IgD-negative memory B cell (primary cell): ENCODE data around the gene TTC24. TPM values are rescaled to one million over a fixed set of nuclear protein-coding genes. Genes with fewer than 3 reads are reported as not detected.

Experiments used
- H3K27ac Mint-ChIP-seq, 3 donors: one replicate each; pipeline ENCODE4 v1.8.0; 2020 to 2022; ENCODE audit warnings: mild to moderate bottlenecking in 3 of 3, mixed read lengths in 3 of 3, moderate library complexity in 1 of 3
- H3K27me3 Mint-ChIP-seq: one replicate; pipeline ENCODE4 v1.8.0; 2021; ENCODE audit warnings: mixed read lengths
- H3K36me3 Mint-ChIP-seq: one replicate; pipeline ENCODE4 v1.8.0; 2020; ENCODE audit warnings: mild to moderate bottlenecking, mixed read lengths
- H3K4me1 Mint-ChIP-seq, 3 donors: one replicate each; pipeline ENCODE4 v1.8.0; 2020 to 2022; ENCODE audit warnings: mixed read lengths in 3 of 3, mild to moderate bottlenecking in 1 of 3
- H3K4me3 Mint-ChIP-seq, 4 donors: one replicate each; pipeline ENCODE4 v1.8.0; 2020 to 2022; ENCODE audit warnings: mild to moderate bottlenecking in 4 of 4, mixed read lengths in 4 of 4, moderate library complexity in 3 of 4
- H3K9me3 Mint-ChIP-seq, 3 donors: one replicate each; pipeline ENCODE4 v1.8.0; 2020 to 2021; ENCODE audit warnings: mixed read lengths in 3 of 3, mild to moderate bottlenecking in 1 of 3
- polyA plus RNA-seq: library from polyadenylated mRNA; unstranded; fragments of 300-500 nt; fragmentation: Illumina TruSeq; gene quantifications from one replicate; pipeline ENCODE4 v1.2.3, GENCODE V29; 2021

Gene TTC24
- polyA plus RNA-seq, result 0.38 TPM

DNA sequence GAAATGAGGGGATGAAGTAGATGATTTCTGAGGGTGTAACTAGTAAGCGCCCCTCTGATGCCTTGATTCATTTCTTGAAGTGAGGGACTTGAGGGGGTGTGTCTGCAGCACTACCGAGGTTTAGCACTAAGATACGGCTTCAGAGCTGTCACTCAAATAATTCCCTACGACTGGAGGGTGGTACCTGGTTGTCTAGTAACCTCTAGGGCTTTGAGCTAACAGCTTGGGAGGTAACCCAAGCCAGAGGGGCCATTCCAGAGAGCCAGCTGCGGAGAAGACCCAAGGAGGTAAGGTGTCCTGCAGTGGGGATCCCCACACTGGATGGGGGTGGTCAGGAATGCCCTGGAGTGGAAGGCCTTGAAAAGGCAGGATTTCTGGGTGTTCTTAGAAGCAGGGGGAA, at the start of gene TTC24:
Gene TTC24, plus strand, starts transcription at position 252 of the 400 bp plus-strand sequence. CDS start 1,642 bp downstream, outside the sequence.
- Mint-ChIP-seq H3K9me3 (no peaks in the 10 kb centered on the region), H3K4me3 (peak within 1 kb of the TSS in 1 of 4 donors; percentile 68), H3K36me3 (no peaks in the 10 kb centered on the region), H3K4me1 (peaks cover 8 to 18% (median 13%) of the 10 kb centered on the region in 3 donors), H3K27me3 (peaks cover 1% of the 10 kb centered on the region), H3K27ac (no peak within 1 kb of the TSS)

DNA sequence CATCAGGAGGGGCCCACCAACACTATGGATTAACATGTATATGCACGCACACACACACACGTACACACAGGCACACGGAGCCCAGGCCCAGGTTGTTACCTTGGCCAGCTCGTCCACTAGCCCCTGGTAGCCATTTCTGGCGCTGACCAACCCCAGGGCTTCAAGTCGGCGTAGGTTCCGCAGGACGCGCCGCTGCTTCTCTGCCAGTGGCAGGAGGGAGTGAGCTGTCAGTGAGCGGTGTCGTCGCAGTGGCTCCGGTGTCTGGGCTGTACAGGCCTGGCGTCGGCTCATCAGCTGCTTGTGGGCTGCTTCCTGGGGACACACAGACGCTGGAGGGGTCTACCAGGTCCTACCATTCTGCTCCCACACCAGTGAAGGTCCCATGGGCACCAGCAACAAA, 49.5 kb upstream of the TTC24 start:
- H3K4me1 Mint-ChIP-seq, result peaks cover 5 to 6% (median 5%) of the 10 kb centered on the region in 3 donors
- no peaks in the 10 kb centered on the region for H3K9me3 Mint-ChIP-seq
- no peak overlapping the region for H3K4me3 Mint-ChIP-seq
- H3K36me3 Mint-ChIP-seq, result no peaks in the 10 kb centered on the region
- no peaks in the 10 kb centered on the region for H3K27me3 Mint-ChIP-seq
- H3K27ac Mint-ChIP-seq, result no peak overlapping the region

DNA sequence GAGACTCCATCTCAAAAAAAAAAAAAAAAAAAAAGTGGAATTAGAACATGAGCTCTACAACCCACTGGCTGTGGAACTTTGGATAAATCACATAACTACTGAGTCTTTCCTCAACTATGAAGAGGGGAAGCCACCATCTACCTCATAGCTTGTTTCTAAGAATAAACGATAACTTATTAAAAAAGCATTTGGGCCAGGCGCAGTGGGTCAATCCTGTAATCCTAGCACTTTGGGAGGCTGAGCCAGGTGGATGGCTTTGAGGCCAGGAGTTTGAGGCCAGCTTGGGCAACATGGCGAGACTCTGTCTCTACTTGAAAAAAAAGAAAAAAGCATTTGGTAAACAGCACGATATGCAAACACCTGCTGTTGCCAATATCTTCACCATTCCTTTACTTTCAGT, 47.1 kb upstream of the TTC24 start:
- Mint-ChIP-seq H3K36me3 (no peaks in the 10 kb centered on the region), H3K4me1 (peaks cover 0 to 4% (median 0%) of the 10 kb centered on the region in 3 donors), H3K9me3 (no peaks in the 10 kb centered on the region), H3K27me3 (no peaks in the 10 kb centered on the region), H3K4me3 (no peak overlapping the region), H3K27ac (no peak overlapping the region)

DNA sequence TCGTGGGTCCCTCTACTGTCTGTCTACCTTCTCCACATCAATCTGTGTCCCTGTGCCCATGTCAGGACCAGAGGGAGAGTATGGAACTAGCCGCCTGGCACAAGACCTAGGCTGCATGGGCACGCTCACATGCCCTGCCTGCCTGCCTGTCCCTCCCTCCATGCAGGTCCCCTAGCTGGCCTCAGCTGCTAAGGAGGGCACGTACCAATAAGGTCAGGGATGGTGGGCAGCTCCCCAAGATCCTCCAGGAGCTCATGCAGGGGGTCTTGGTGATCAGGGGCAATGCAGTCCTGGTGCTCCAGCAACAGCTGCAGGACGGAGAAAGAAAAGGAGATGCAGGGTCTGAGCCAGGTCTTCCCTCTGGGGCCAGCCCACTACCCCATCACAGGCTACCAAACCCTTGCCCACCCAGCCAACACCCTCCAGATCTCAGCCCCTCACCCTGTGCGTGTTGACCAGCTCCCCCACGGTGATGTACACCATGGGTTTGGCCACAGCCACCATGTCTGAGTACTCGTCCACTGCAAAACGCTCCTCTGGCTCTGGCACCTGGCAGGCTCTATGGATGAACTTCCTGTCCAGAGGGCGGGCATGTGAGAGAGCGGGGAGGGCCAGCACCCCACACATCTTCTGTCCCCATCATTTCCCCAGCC, 45.8 kb upstream of the TTC24 start:
- Mint-ChIP-seq H3K9me3 (no peaks in the 10 kb centered on the region), H3K36me3 (no peaks in the 10 kb centered on the region), H3K27me3 (no peaks in the 10 kb centered on the region), H3K27ac (no peak overlapping the region), H3K4me1 (peaks cover 0 to 2% (median 0%) of the 10 kb centered on the region in 3 donors), H3K4me3 (no peak overlapping the region)

DNA sequence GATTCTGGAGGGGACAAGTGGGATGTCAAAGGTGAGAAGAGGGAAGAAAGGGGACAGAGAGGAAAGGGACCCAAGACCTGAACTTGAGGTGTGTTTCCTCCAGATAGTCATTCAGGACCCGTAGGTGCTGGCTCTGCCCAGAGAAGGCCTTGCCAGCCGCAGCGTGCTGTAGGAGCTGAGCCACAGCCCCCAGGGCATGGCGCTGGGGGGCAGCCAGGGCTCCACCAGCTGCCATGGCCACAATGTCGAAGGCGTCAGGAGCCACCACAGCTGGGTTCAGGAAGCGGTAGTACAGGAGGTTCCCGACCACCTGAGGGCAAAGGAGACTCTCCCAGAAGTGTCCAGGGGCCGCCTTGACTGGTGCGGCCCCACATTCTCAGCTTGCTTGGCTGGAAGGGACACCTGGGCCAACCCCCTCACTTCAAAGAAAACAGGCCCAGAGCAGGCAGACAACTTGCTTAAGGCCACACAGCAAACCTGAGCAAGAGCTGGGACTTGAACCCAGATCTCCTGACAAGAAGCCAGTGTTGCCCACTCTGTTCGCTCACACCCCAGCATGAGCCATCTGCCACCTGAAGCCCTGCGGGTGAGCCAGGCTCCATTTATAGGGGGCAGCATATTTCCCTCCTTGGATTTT, 45.0 kb upstream of the TTC24 start:
- Mint-ChIP-seq H3K9me3 (no peaks in the 10 kb centered on the region), H3K27ac (no peak overlapping the region), H3K27me3 (no peaks in the 10 kb centered on the region), H3K4me3 (no peak overlapping the region), H3K4me1 (peaks cover 0 to 2% (median 0%) of the 10 kb centered on the region in 3 donors), H3K36me3 (no peaks in the 10 kb centered on the region)

DNA sequence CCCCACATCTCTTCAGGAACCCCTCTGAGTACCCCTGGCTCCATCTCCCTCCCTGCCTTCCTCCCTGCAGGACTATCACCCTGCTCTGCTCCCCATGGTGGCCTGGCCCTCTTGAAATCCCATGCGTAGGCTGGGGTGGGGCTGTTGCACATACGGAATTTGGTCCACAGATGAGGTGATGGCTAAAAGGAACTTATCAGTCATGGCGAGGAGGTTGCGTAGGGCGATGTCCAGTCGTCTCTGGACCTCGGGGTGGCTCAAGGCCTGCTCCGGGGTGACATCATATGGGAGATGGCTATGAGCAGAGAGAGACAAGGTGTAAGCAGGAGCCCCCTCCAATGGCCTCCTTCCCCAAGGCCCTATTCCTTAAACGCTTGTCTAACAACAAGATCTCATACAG, 42.5 kb upstream of the TTC24 start:
- Mint-ChIP-seq H3K36me3 (no peaks in the 10 kb centered on the region), H3K4me1 (peaks cover 0 to 2% (median 0%) of the 10 kb centered on the region in 3 donors), H3K9me3 (no peaks in the 10 kb centered on the region), H3K4me3 (no peak overlapping the region), H3K27me3 (no peaks in the 10 kb centered on the region), H3K27ac (peak overlapping the region in 1 of 3 donors; percentile 39)

DNA sequence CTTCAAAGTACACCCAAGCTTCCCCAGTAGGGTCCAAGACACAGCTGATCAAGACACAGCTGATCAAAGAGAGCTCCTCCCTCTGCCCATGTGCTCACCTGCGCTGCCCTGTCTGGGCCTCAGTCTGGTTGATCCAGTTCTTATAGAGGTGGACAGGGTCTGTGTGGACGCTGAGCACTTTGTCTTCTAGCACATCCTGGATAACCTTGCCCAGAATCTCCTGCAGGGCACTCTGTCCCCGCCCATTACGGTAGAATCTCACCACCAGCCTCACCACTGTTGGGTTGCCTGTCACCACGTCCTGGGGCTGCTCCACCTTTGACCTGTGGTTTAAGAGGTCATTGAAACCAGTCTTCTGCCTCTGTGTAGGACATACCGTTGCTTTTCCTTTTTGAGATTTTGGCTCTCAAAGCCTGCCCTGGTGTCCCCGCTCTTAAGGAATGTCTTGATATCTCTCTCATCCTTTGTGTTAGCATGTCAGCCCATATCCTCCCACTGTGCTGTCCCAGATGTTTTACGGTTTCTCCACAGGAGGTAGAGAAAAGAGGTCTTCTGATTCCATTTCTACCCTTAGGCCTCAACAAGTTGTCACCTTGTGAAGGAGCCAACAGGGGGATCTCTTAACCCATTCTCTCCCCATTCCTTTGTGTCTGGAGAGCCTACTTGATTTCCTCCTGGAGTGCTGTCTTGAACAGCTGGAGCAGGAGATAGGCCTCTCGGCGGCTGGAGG, 40.6 kb upstream of the TTC24 start:
- Mint-ChIP-seq H3K4me3 (no peak overlapping the region), H3K4me1 (peaks cover 0 to 2% (median 0%) of the 10 kb centered on the region in 3 donors)

DNA sequence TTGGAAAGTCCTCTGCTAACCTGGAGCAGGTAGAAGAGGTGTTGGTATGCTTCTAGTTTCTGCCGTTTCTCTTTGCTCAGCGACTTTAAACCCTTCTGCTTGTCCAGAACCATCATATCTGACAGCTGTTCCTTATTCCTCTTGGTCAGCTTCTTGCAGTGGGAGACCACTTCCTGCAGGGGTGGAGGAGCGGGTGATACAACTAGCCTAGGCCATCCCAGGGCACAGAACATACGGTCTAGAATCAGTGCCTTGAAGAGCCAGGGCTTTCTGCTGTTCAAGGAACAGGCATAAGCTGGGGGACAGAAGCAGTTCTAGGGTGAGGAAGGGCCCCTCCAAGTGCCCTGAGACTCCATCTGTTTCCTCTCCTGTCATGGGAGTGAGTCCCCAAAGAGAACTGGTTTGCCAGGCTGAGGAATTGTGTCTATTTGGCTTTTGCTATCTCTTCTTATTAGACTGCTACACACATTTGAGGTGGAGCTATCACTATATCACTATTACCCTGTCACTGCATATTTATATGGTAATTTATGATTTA, 39.6 kb upstream of the TTC24 start:
- Mint-ChIP-seq H3K36me3 (no peaks in the 10 kb centered on the region), H3K27me3 (no peaks in the 10 kb centered on the region), H3K9me3 (no peaks in the 10 kb centered on the region), H3K4me3 (no peak overlapping the region), H3K4me1 (peaks cover 0 to 3% (median 0%) of the 10 kb centered on the region in 3 donors), H3K27ac (no peak overlapping the region)

More for the DNA sequence above, 40.6 kb upstream of the TTC24 start:
- H3K36me3 Mint-ChIP-seq, result no peaks in the 10 kb centered on the region
- no peaks in the 10 kb centered on the region for H3K27me3 Mint-ChIP-seq
- H3K27ac Mint-ChIP-seq, result no peak overlapping the region
- no peaks in the 10 kb centered on the region for H3K9me3 Mint-ChIP-seq

DNA sequence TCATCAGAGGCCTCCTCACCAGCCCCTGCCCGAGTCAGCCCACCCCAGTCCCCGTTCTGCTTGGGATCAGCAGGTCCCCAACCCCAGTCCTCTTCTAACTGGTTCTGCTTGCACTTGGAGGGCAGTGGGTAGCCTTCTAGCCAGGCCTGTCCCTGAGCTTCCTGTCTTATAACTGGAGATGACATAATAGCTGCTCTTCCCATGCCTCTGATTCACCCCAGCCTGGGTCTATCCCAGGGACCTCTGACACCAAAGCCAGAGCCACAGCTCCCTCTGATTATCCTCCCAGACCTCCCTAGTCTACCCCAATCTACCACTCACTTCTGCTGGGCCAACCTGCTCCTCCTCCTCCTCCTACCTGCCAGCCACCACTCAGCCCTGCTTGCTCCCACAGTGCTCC, 38.6 kb upstream of the TTC24 start:
- H3K27ac Mint-ChIP-seq, result peak overlapping the region in 2 of 3 donors; percentile 67 to 84
- no peak overlapping the region for H3K4me3 Mint-ChIP-seq
- no peaks in the 10 kb centered on the region for H3K36me3 Mint-ChIP-seq
- peaks cover 0 to 1% (median 0%) of the 10 kb centered on the region in 3 donors for H3K4me1 Mint-ChIP-seq
- no peaks in the 10 kb centered on the region for H3K9me3 Mint-ChIP-seq
- H3K27me3 Mint-ChIP-seq, result no peaks in the 10 kb centered on the region

DNA sequence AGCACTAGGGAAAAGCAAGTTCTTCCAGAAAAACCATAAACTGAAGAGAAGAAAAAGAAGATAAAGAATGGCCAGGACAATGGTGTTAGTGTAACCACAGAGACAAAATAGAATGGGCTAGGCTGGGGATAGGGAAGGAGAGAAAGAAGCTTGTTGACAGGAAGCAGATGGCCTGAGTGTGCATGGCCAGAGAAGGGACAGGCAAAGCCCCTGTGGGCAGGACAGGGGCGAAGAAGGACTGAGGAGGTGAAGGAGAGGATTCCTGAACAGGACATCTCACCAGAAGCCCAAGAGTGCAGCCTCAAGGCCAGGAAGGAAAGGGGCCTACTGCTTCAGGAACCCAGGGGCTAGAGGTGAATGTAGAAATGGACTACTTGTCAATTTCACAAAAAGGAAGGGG, 36.5 kb upstream of the TTC24 start:
- Mint-ChIP-seq H3K27ac (no peak overlapping the region), H3K4me1 (peaks cover 0 to 1% (median 0%) of the 10 kb centered on the region in 3 donors), H3K36me3 (no peaks in the 10 kb centered on the region), H3K27me3 (no peaks in the 10 kb centered on the region), H3K4me3 (no peak overlapping the region), H3K9me3 (no peaks in the 10 kb centered on the region)

DNA sequence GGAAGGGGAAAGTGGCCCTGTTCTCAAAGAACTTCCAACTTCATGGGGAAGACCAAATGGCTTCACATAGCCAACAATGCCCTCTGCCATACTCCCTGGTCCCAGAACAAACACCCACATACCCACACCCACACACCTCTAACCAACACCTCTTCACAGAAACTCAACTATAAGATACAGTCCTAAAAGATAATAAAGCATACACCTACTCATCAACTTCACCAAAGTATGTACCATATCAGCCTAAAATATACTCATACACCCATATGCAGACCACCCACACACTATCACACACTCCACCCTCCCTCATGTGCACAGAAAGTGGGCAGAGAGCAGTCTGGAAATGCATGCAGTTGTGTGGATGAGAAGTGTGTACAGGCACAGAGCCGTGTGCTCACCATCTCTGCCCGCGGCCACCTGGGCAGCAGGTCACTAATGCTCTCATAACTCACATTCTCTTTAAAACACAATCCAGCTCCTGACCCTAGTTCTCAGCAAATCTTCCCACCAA, 34.9 kb upstream of the TTC24 start:
- Mint-ChIP-seq H3K27ac (no peak overlapping the region), H3K27me3 (no peaks in the 10 kb centered on the region), H3K36me3 (no peaks in the 10 kb centered on the region), H3K4me1 (peaks cover 0 to 1% (median 0%) of the 10 kb centered on the region in 3 donors), H3K9me3 (no peaks in the 10 kb centered on the region), H3K4me3 (no peak overlapping the region)

DNA sequence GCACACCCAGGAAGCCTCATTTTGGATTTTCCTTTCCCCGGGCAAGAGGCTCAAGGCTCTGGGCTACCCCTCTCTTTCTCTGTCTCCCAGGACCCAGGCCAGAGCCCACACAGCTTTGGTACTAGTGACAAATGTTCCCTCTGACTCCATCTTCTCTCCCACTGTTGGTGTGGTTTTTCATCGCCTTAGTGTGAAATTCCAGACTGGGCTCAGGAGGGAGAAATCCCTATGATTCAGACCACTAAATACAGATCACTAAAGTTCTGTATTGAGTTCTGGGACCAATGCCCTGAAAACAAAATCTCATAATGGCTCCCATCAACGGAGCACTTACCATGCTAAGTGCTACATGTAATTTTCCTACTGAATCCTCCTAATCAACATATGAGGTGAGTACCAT, 33.3 kb upstream of the TTC24 start:
- Mint-ChIP-seq H3K4me1 (peaks cover 0 to 4% (median 1%) of the 10 kb centered on the region in 3 donors), H3K27me3 (no peaks in the 10 kb centered on the region), H3K9me3 (no peaks in the 10 kb centered on the region), H3K27ac (no peak overlapping the region), H3K36me3 (no peaks in the 10 kb centered on the region), H3K4me3 (no peak overlapping the region)

DNA sequence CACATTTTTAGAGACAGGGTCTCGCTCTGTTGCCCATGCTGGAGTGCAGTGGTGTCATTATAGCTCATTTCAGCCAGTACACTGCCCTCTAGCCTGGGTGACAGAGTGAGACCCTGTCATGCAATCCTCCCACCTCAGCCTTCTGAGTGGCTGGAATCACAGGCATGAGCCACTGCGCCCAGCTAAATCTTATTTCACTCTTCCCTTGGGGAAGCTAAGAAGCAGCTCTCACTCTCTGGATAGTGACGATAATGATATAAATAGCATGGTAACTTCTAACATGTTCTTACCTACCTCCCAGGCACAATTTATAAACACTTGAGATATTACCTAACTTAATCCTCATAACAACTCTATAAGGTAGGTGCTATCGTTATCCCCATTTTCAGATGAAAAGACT, 32.1 kb upstream of the TTC24 start:
- Mint-ChIP-seq H3K27ac (no peak overlapping the region), H3K4me3 (no peak overlapping the region)

DNA sequence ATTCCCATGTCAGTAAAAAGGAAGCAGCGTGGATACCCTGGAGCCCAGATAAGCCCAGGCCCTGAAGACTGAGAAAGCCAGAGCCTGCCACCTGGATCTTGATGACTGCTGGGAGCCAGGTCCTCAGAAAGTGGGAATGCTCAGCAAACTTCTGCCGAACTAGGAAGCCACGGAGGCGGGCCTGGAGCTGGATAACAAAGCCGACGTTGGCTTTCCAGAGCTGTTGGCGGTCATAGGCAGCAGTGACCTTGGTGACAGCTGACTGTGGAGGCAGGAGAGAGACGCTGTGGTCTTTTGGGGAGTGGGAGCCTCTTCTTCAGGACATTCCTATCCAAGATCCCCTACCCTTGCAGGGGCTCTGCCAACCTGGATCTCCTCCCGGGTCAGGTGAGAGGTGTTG, 31.5 kb upstream of the TTC24 start:
- H3K9me3 Mint-ChIP-seq, result no peaks in the 10 kb centered on the region
- H3K4me1 Mint-ChIP-seq, result peaks cover 8 to 16% (median 13%) of the 10 kb centered on the region in 3 donors
- H3K27ac Mint-ChIP-seq, result no peak overlapping the region
- no peaks in the 10 kb centered on the region for H3K36me3 Mint-ChIP-seq
- no peaks in the 10 kb centered on the region for H3K27me3 Mint-ChIP-seq
- H3K4me3 Mint-ChIP-seq, result no peak overlapping the region

More for the DNA sequence above, 32.1 kb upstream of the TTC24 start:
- H3K9me3 Mint-ChIP-seq, result no peaks in the 10 kb centered on the region
- H3K27me3 Mint-ChIP-seq, result no peaks in the 10 kb centered on the region
- no peaks in the 10 kb centered on the region for H3K36me3 Mint-ChIP-seq
- H3K4me1 Mint-ChIP-seq, result peaks cover 5 to 12% (median 10%) of the 10 kb centered on the region in 3 donors

DNA sequence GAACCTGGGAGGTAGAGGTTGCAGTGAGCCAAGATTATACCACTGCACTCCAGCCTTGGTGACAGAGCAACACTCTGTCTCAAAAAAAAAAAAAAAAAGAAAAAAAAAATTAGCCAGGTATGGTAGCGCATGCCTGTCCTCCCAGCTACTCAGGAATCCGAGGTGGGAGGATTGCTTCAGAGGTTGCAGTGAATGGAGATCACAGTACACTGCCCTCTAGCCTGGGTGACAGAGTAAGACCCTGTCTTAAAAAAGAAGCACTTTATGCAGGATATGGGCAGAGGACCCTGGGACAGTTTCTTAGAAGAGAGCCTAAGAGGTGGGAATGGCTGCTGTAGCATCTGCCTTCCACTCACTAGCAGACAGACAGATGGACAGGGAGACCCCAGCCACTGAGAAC, 30.1 kb upstream of the TTC24 start:
- no peak overlapping the region for H3K27ac Mint-ChIP-seq
- H3K4me3 Mint-ChIP-seq, result no peak overlapping the region
- no peaks in the 10 kb centered on the region for H3K27me3 Mint-ChIP-seq
- peaks cover 12 to 21% (median 16%) of the 10 kb centered on the region in 3 donors for H3K4me1 Mint-ChIP-seq
- no peaks in the 10 kb centered on the region for H3K9me3 Mint-ChIP-seq
- no peaks in the 10 kb centered on the region for H3K36me3 Mint-ChIP-seq
